Mesenchymal stem cell (in vitro differentiated cells and primary cell): Measurements from ENCODE around the gene TNFRSF11A.

Experiments
- DNase-seq: peaks from one replicate; pipeline ENCODE4 v3.0.0-alpha.2; 2013
- H2AFZ ChIP-seq: one replicate; pipeline ENCODE4 v1.6.1; 2013; ENCODE audit warnings: low read depth, mild to moderate bottlenecking, control low read depth, inconsistent platforms, low read length, moderate library complexity
- H2AK5ac ChIP-seq: 2 replicates; pipeline ENCODE4 v1.6.1; 2013; ENCODE audit warnings: low read length, moderate library complexity, mild to moderate bottlenecking, inconsistent platforms; ENCODE audit not compliant: severe bottlenecking
- H2BK120ac ChIP-seq: one replicate; pipeline ENCODE4 v1.6.1; 2013; ENCODE audit warnings: low read depth, mild to moderate bottlenecking, inconsistent platforms, low read length, moderate library complexity
- H2BK12ac ChIP-seq, 2 experiments: one replicate each; pipeline ENCODE4 v1.6.1; 2013; ENCODE audit warnings: inconsistent platforms in 2 of 2, low read length in 2 of 2, mild to moderate bottlenecking in 2 of 2, moderate library complexity in 2 of 2, control low read depth in 1 of 2
- H2BK15ac ChIP-seq: one replicate; pipeline ENCODE4 v1.6.1; 2013; ENCODE audit warnings: mild to moderate bottlenecking, low read depth, inconsistent platforms; ENCODE audit not compliant: poor library complexity, severe bottlenecking
- H2BK5ac ChIP-seq: 2 replicates; pipeline ENCODE4 v1.6.1; 2013; ENCODE audit warnings: low read depth, mild to moderate bottlenecking, low read length, control low read depth, inconsistent platforms; ENCODE audit not compliant: poor library complexity, severe bottlenecking
- H3K14ac ChIP-seq, 2 experiments: one replicate each; pipeline ENCODE4 v1.6.1; 2013; ENCODE audit warnings: inconsistent platforms in 2 of 2, low read length in 2 of 2, control low read depth in 1 of 2, mild to moderate bottlenecking in 1 of 2, moderate library complexity in 1 of 2
- H3K18ac ChIP-seq, 2 experiments: one replicate each; pipeline ENCODE4 v1.6.1; 2013; ENCODE audit warnings: inconsistent platforms in 2 of 2, low read length in 2 of 2, control low read depth in 1 of 2, low read depth in 1 of 2, mild to moderate bottlenecking in 1 of 2
- H3K23ac ChIP-seq, 2 experiments: one replicate each; pipeline ENCODE4 v1.6.1; 2013; ENCODE audit warnings: inconsistent platforms in 2 of 2, low read length in 2 of 2, mild to moderate bottlenecking in 2 of 2, moderate library complexity in 2 of 2, control low read depth in 1 of 2
- H3K27ac ChIP-seq: 2 replicates; pipeline ENCODE4 v1.5.1; 2013; ENCODE audit warnings: mild to moderate bottlenecking, moderate library complexity, low read length, control low read depth, inconsistent platforms; ENCODE audit not compliant: poor library complexity, severe bottlenecking
- H3K27me3 ChIP-seq, 2 experiments: 2 replicates each; pipeline versions ENCODE4 v1.6.1 to v1.7.0; 2013; ENCODE audit warnings: low read length in 2 of 2, mild to moderate bottlenecking in 2 of 2, moderate library complexity in 2 of 2, control low read depth in 1 of 2, inconsistent platforms in 1 of 2; ENCODE audit not compliant: control insufficient read depth in 1 of 2, insufficient read depth in 1 of 2
- H3K36me3 ChIP-seq, 2 experiments: 2 replicates each; pipeline versions ENCODE4 v1.6.1 to v1.7.0; 2013; ENCODE audit warnings: low read length in 2 of 2, control low read depth in 1 of 2, inconsistent platforms in 1 of 2, low read depth in 1 of 2, mild to moderate bottlenecking in 1 of 2; ENCODE audit not compliant: insufficient read depth in 2 of 2, control insufficient read depth in 1 of 2
- H3K4ac ChIP-seq, 2 experiments: one replicate each; pipeline ENCODE4 v1.6.1; 2013; ENCODE audit warnings: inconsistent platforms in 2 of 2, low read length in 2 of 2, mild to moderate bottlenecking in 2 of 2, moderate library complexity in 2 of 2, control low read depth in 1 of 2, low read depth in 1 of 2
- H3K4me1 ChIP-seq: 2 replicates; pipeline ENCODE4 v1.6.1; 2013; ENCODE audit warnings: low read depth, low read length, control low read depth; ENCODE audit not compliant: control insufficient read depth, insufficient read depth
- H3K4me2 ChIP-seq: 2 replicates; pipeline ENCODE4 v1.6.1; 2013; ENCODE audit warnings: low read length, mild to moderate bottlenecking, inconsistent platforms; ENCODE audit not compliant: poor library complexity, severe bottlenecking
- H3K4me3 ChIP-seq, 2 experiments: 2 replicates each; pipeline versions ENCODE4 v1.5.1 to v1.7.0; 2013; ENCODE audit warnings: low read length in 2 of 2, mild to moderate bottlenecking in 2 of 2, control low read depth in 1 of 2, low read depth in 1 of 2; ENCODE audit not compliant: insufficient read depth in 1 of 2
- H3K79me1 ChIP-seq: replicated peaks from 2 replicates; pipeline ENCODE4 v1.6.1; 2013; ENCODE audit warnings: mild to moderate bottlenecking, control low read depth, low read length, inconsistent platforms; ENCODE audit not compliant: poor library complexity, severe bottlenecking
- H3K9ac ChIP-seq: 2 replicates; pipeline ENCODE4 v1.7.0; 2013; ENCODE audit warnings: mild to moderate bottlenecking, low read length, moderate library complexity
- H3K9me3 ChIP-seq: 2 replicates; pipeline ENCODE4 v1.7.0; 2013; ENCODE audit warnings: mild to moderate bottlenecking, low read length; ENCODE audit not compliant: control insufficient read depth
- H4K8ac ChIP-seq: one replicate; pipeline ENCODE4 v1.6.1; 2013; ENCODE audit warnings: inconsistent platforms, mild to moderate bottlenecking, low read length, moderate library complexity
- H4K91ac ChIP-seq: one replicate; pipeline ENCODE4 v1.6.1; 2013; ENCODE audit warnings: mild to moderate bottlenecking, low read length, inconsistent platforms
- WGBS: methylation state at CpG from one replicate; pipeline ENCODE4 v1.1.7; 2013; ENCODE audit warnings: mixed read lengths; 5-methylcytosine and 5-hydroxymethylcytosine counted together

The TNFRSF11A gene

GRCh38 chr18:62328586-62329525 lies 3.7 kb downstream of the TNFRSF11A start:
- H3K4me2 ChIP-seq, result no peak overlapping the region
- no peak for DNase-seq
- H3K18ac ChIP-seq, result no peak overlapping the region
- H3K36me3 ChIP-seq, result no peaks in the 10 kb centered on the region
- no peak overlapping the region for H3K23ac ChIP-seq
- no peak overlapping the region for H2BK12ac ChIP-seq
- H3K9ac ChIP-seq, result no peak overlapping the region
- no peaks in the 10 kb centered on the region for H3K79me1 ChIP-seq
- no peak overlapping the region for H3K4ac ChIP-seq
- H3K27me3 ChIP-seq, result peaks cover 56 to 63% of the 10 kb centered on the region in 2 experiments
- no peak overlapping the region for H3K14ac ChIP-seq
- no peak overlapping the region for H2AFZ ChIP-seq
- H3K27ac ChIP-seq, result no peak overlapping the region
- WGBS, result 89% methylated on average over 5 of the region's 6 CpGs
- H2AK5ac ChIP-seq, result no peak overlapping the region
- no peak overlapping the region for H2BK120ac ChIP-seq
- no peak overlapping the region for H2BK15ac ChIP-seq
- H4K8ac ChIP-seq, result no peak overlapping the region
- no peaks in the 10 kb centered on the region for H3K9me3 ChIP-seq
- no peak overlapping the region for H3K4me3 ChIP-seq
- no peak overlapping the region for H4K91ac ChIP-seq
- no peak overlapping the region for H2BK5ac ChIP-seq
- H3K4me1 ChIP-seq, result peaks cover 25% of the 10 kb centered on the region

- Histone ChIP-seq H3K4me3 (no peak overlapping the region), H3K18ac (no peak overlapping the region), H3K79me1 (no peaks in the 10 kb centered on the region), H3K36me3 (no peaks in the 10 kb centered on the region), H4K8ac (no peak overlapping the region), H3K23ac (no peak overlapping the region), H4K91ac (no peak overlapping the region), H3K27ac (no peak overlapping the region), H3K4ac (no peak overlapping the region), H2BK12ac (no peak overlapping the region), H2AFZ (no peak overlapping the region), H3K27me3 (peaks cover 47 to 53% of the 10 kb centered on the region in 2 experiments), H2AK5ac (no peak overlapping the region), H2BK15ac (no peak overlapping the region), H3K9ac (no peak overlapping the region), H3K4me2 (no peak overlapping the region), H2BK5ac (no peak overlapping the region), H2BK120ac (no peak overlapping the region), H3K4me1 (peaks cover 21% of the 10 kb centered on the region), H3K9me3 (no peaks in the 10 kb centered on the region), H3K14ac (no peak overlapping the region)
- DNase-seq, result peak; percentile 58
- 51% methylated on average over 15 of the region's 15 CpGs for WGBS
Observed at GRCh38 chr18:62329691-62330454, 4.8 kb downstream of the TNFRSF11A start.

GRCh38 chr18:62330650-62331049 lies 5.5 kb downstream of the TNFRSF11A start:
- H3K18ac ChIP-seq, result no peak overlapping the region

More at GRCh38 chr18:62330650-62331049, 5.5 kb downstream of the TNFRSF11A start:
- no peak for DNase-seq
- 87% methylated on average over 4 of the region's 7 CpGs for WGBS
- Histone ChIP-seq H4K91ac (no peak overlapping the region), H3K4me3 (no peak overlapping the region), H3K4me2 (no peak overlapping the region), H2BK15ac (no peak overlapping the region), H3K79me1 (no peaks in the 10 kb centered on the region), H3K36me3 (no peaks in the 10 kb centered on the region), H3K27me3 (peaks cover 43 to 49% of the 10 kb centered on the region in 2 experiments), H3K4ac (no peak overlapping the region), H3K9ac (no peak overlapping the region), H2AK5ac (no peak overlapping the region), H3K9me3 (no peaks in the 10 kb centered on the region), H2BK12ac (no peak overlapping the region), H3K27ac (no peak overlapping the region), H2BK5ac (no peak overlapping the region), H3K4me1 (peaks cover 14% of the 10 kb centered on the region), H2AFZ (no peak overlapping the region), H3K23ac (no peak overlapping the region), H2BK120ac (no peak overlapping the region), H3K14ac (no peak overlapping the region), H4K8ac (no peak overlapping the region)
